H9 (cell line): Measurements from ENCODE around the gene DAAM2. TPM values are rescaled to one million over a fixed set of nuclear protein-coding genes. Genes with fewer than 3 reads are reported as not detected.

ENCODE experiments used
- DNase-seq: peaks from one replicate; pipeline ENCODE4 v3.0.0-alpha.2; 2017
- H2AFZ ChIP-seq: one replicate; pipeline ENCODE4 v1.6.1; 2013; ENCODE audit warnings: mild to moderate bottlenecking, low read length, control low read depth, moderate library complexity
- H2AK5ac ChIP-seq: 2 replicates; pipeline ENCODE4 v1.6.1; 2013; ENCODE audit warnings: low read length, control low read depth, mixed read lengths; ENCODE audit not compliant: insufficient read length
- H2BK120ac ChIP-seq: one replicate; pipeline ENCODE4 v1.6.1; 2013; ENCODE audit warnings: low read depth, mild to moderate bottlenecking, low read length, control low read depth, inconsistent platforms; ENCODE audit not compliant: poor library complexity, severe bottlenecking
- H2BK12ac ChIP-seq: 2 replicates; pipeline ENCODE4 v1.6.1; 2013; ENCODE audit warnings: low read length, control low read depth, mixed read lengths, low read depth; ENCODE audit not compliant: insufficient read length
- H2BK15ac ChIP-seq: 2 replicates; pipeline ENCODE4 v1.6.1; 2013; ENCODE audit warnings: low read depth, low read length, control low read depth
- H2BK20ac ChIP-seq: one replicate; pipeline ENCODE4 v1.6.1; 2013; ENCODE audit warnings: low read depth, mild to moderate bottlenecking, low read length, control low read depth, inconsistent platforms; ENCODE audit not compliant: poor library complexity, severe bottlenecking
- H2BK5ac ChIP-seq: 2 replicates; pipeline ENCODE4 v1.6.1; 2013; ENCODE audit warnings: low read length, control low read depth, mixed read lengths; ENCODE audit not compliant: insufficient read length
- H3K14ac ChIP-seq: 2 replicates; pipeline ENCODE4 v1.6.1; 2013; ENCODE audit warnings: low read length, control low read depth; ENCODE audit not compliant: insufficient read depth
- H3K18ac ChIP-seq: 2 replicates; pipeline ENCODE4 v1.6.1; 2013; ENCODE audit warnings: low read depth, mild to moderate bottlenecking, mixed read lengths, low read length, control low read depth; ENCODE audit not compliant: insufficient read length
- H3K23ac ChIP-seq: 2 replicates; pipeline ENCODE4 v1.6.1; 2013; ENCODE audit warnings: low read length, control low read depth, mixed read lengths, low read depth; ENCODE audit not compliant: insufficient read length
- H3K23me2 ChIP-seq: 2 replicates; pipeline ENCODE4 v1.6.1; 2013; ENCODE audit warnings: low read depth, mild to moderate bottlenecking, mixed read lengths, low read length, control low read depth; ENCODE audit not compliant: insufficient read length, poor library complexity, severe bottlenecking
- H3K27ac ChIP-seq: 2 replicates; pipeline ENCODE4 v1.5.1; 2013; ENCODE audit warnings: low read length, control low read depth, mixed read lengths, low read depth; ENCODE audit not compliant: insufficient read length
- H3K27me3 ChIP-seq: 2 replicates; pipeline ENCODE4 v1.6.1; 2013; ENCODE audit warnings: low read length, control low read depth, inconsistent platforms; ENCODE audit not compliant: insufficient read depth
- H3K4ac ChIP-seq: 2 replicates; pipeline ENCODE4 v1.6.1; 2013; ENCODE audit warnings: low read depth, mild to moderate bottlenecking, control low read depth, inconsistent platforms, low read length, moderate library complexity
- H3K4me1 ChIP-seq: 2 replicates; pipeline ENCODE4 v1.6.1; 2013; ENCODE audit warnings: low read length, control low read depth, inconsistent platforms; ENCODE audit not compliant: insufficient read depth
- H3K4me2 ChIP-seq: 2 replicates; pipeline ENCODE4 v1.6.1; 2013; ENCODE audit warnings: low read length, control low read depth, mixed read lengths; ENCODE audit not compliant: insufficient read length, insufficient read depth
- H3K56ac ChIP-seq: 2 replicates; pipeline ENCODE4 v1.6.1; 2013; ENCODE audit warnings: low read depth, mild to moderate bottlenecking, mixed read lengths, low read length, control low read depth; ENCODE audit not compliant: insufficient read length
- H3K79me1 ChIP-seq: 2 replicates; pipeline ENCODE4 v1.6.1; 2013; ENCODE audit warnings: low read depth, mild to moderate bottlenecking, moderate library complexity, low read length, control low read depth, inconsistent platforms; ENCODE audit not compliant: insufficient read depth, poor library complexity, severe bottlenecking
- H3K79me2 ChIP-seq: 2 replicates; pipeline ENCODE4 v1.6.1; 2013; ENCODE audit warnings: low read length, control low read depth, inconsistent platforms; ENCODE audit not compliant: insufficient read depth
- H3K9ac ChIP-seq: 2 replicates; pipeline ENCODE4 v1.6.1; 2013; ENCODE audit warnings: low read length, control low read depth, mixed read lengths; ENCODE audit not compliant: insufficient read length; ENCODE audit errors: extremely low read depth
- H3K9me3 ChIP-seq: one replicate; pipeline ENCODE4 v1.6.1; 2013; ENCODE audit warnings: low read depth, low read length, inconsistent platforms; ENCODE audit not compliant: control insufficient read depth
- H3T11ph ChIP-seq: one replicate; pipeline ENCODE4 v1.6.1; 2013; ENCODE audit warnings: mild to moderate bottlenecking, low read length, control low read depth, inconsistent platforms
- H4K20me1 ChIP-seq: one replicate; pipeline ENCODE4 v1.6.1; 2013; ENCODE audit not compliant: control insufficient read depth, insufficient read length, insufficient read depth
- H4K5ac ChIP-seq: 2 replicates; pipeline ENCODE4 v1.6.1; 2013; ENCODE audit warnings: low read depth, mild to moderate bottlenecking, mixed read lengths, low read length, control low read depth; ENCODE audit not compliant: insufficient read length
- H4K8ac ChIP-seq: replicated peaks from 2 replicates; pipeline ENCODE4 v1.6.1; 2013; ENCODE audit warnings: low read length, control low read depth, mixed read lengths, low read depth; ENCODE audit not compliant: insufficient read length
- H4K91ac ChIP-seq: 2 replicates; pipeline ENCODE4 v1.6.1; 2013; ENCODE audit warnings: low read depth, mild to moderate bottlenecking, moderate library complexity, mixed read lengths, low read length, control low read depth; ENCODE audit not compliant: insufficient read length
- H3K27ac Mint-ChIP-seq, 3 experiments: 2 replicates in 2 of 3; 3 replicates in 1 of 3; pipeline ENCODE4 v1.8.0; 2020 to 2021; ENCODE audit warnings: mixed read lengths in 3 of 3, mild to moderate bottlenecking in 1 of 3, moderate library complexity in 1 of 3
- H3K27me3 Mint-ChIP-seq: 2 replicates; pipeline ENCODE4 v1.8.0; 2021; ENCODE audit warnings: low read depth, mild to moderate bottlenecking, moderate library complexity, mixed read lengths
- H3K36me3 Mint-ChIP-seq, 3 experiments: 2 replicates in 2 of 3; 3 replicates in 1 of 3; pipeline ENCODE4 v1.8.0; 2020 to 2021; ENCODE audit warnings: low read depth in 3 of 3, mixed read lengths in 3 of 3; ENCODE audit not compliant: insufficient read depth in 1 of 3
- H3K4me1 Mint-ChIP-seq, 2 experiments: 2 replicates each; pipeline ENCODE4 v1.8.0; 2020; ENCODE audit warnings: mixed read lengths in 2 of 2
- H3K4me3 Mint-ChIP-seq, 2 experiments: 2 replicates in 1 of 2; 3 replicates in 1 of 2; pipeline ENCODE4 v1.8.0; 2020 to 2021; ENCODE audit warnings: mild to moderate bottlenecking in 2 of 2, mixed read lengths in 2 of 2, moderate library complexity in 1 of 2
- H3K9me3 Mint-ChIP-seq, 2 experiments: 2 replicates in 1 of 2; 3 replicates in 1 of 2; pipeline ENCODE4 v1.8.0; 2020; ENCODE audit warnings: mild to moderate bottlenecking in 2 of 2, mixed read lengths in 2 of 2, moderate library complexity in 1 of 2
- CTCF ChIP-seq: fragments of 200-600 bp; sonication (generic); conservative IDR thresholded peaks from 3 replicates; pipeline ENCODE4 v1.8.0; 2021; ENCODE audit warnings: antibody characterized with exemption, mild to moderate bottlenecking
- WGBS: extraction: QIAGEN DNeasy Blood & Tissue Kit; methylation state at CpG from one replicate; pipeline ENCODE4 v1.1.7; 2013; ENCODE audit warnings: missing lambda C conversion rate, low lambda C conversion rate, mixed read lengths; ENCODE audit not compliant: insufficient read length; ENCODE audit errors: extremely low coverage; 5-methylcytosine and 5-hydroxymethylcytosine counted together
- total RNA-seq: library from RNA; stranded (reverse); gene quantifications from 2 replicates; pipeline ENCODE4 v1.2.1, GENCODE V29; 2021

The DAAM2 gene
- total RNA-seq, 1 experiment from 2014 or later, result 1.1 TPM

- Mint-ChIP-seq H3K9me3 (no peaks in the 10 kb centered on the region), H3K4me1 (peaks cover 32 to 52% of the 10 kb centered on the region in 2 experiments), H3K27me3 (peaks cover 6% of the 10 kb centered on the region), H3K4me3 (no peak overlapping the region), H3K27ac (no peak overlapping the region), H3K36me3 (no peaks in the 10 kb centered on the region)
- Histone ChIP-seq H3K23me2 (no peaks in the 10 kb centered on the region), H3K27ac (no peak overlapping the region), H3K9me3 (no peaks in the 10 kb centered on the region), H3K9ac (no peak overlapping the region), H3K4me1 (peaks cover 5% of the 10 kb centered on the region; the same call in 1 of the 2 replicates), H2BK5ac (no peak overlapping the region), H3K56ac (no peak overlapping the region), H3K14ac (no peak overlapping the region), H3K4me2 (no peak overlapping the region), H4K20me1 (no peaks in the 10 kb centered on the region), H2BK20ac (no peak overlapping the region), H2BK12ac (no peak overlapping the region), H3K18ac (no peak overlapping the region), H2BK120ac (no peak overlapping the region), H3K27me3 (no peaks in the 10 kb centered on the region), H4K5ac (no peak overlapping the region), H4K91ac (no peak overlapping the region), H2AK5ac (no peak overlapping the region), H3K23ac (no peak overlapping the region), H3T11ph (no peak overlapping the region), H3K79me2 (no peaks in the 10 kb centered on the region), H3K79me1 (no peaks in the 10 kb centered on the region), H3K4ac (no peak overlapping the region), H2AFZ (no peak overlapping the region), H2BK15ac (no peak overlapping the region), H4K8ac (no peak overlapping the region)
- no peak for DNase-seq
- no CpG with 5 or more reads among the region's 9 CpGs for WGBS
- no peak for TF ChIP-seq CTCF
Measured at GRCh38 chr6:39812853-39813533, 20.8 kb downstream of the DAAM2 start.
